ENCODE measurements around the gene ACE2. TPM values are rescaled to one million over a fixed set of nuclear protein-coding genes. Genes with fewer than 3 reads are reported as not detected.

The ACE2 gene
- total RNA-seq, 1 donor from 2014 or later, result not detected

- Mint-ChIP-seq H3K27me3 (ENCODE audit: low read depth) (no peaks in the 10 kb centered on the region), H3K4me1 (peaks cover 28% of the 10 kb centered on the region), H3K9me3 (no peaks in the 10 kb centered on the region), H3K4me3 (no peak overlapping the region), H3K27ac (ENCODE audit: unreplicated experiment) (no peak overlapping the region), H3K36me3 (ENCODE audit: low read depth) (no peaks in the 10 kb centered on the region)
- DNase-seq (ENCODE audit: low read depth, low spot score), result no peak
- peak; percentile 28 for TF ChIP-seq CTCF (conservative IDR thresholded peaks at IDR 0.05)
Observed at GRCh38 chrX:15566244-15566643, 34.5 kb downstream of the ACE2 start.

DNA sequence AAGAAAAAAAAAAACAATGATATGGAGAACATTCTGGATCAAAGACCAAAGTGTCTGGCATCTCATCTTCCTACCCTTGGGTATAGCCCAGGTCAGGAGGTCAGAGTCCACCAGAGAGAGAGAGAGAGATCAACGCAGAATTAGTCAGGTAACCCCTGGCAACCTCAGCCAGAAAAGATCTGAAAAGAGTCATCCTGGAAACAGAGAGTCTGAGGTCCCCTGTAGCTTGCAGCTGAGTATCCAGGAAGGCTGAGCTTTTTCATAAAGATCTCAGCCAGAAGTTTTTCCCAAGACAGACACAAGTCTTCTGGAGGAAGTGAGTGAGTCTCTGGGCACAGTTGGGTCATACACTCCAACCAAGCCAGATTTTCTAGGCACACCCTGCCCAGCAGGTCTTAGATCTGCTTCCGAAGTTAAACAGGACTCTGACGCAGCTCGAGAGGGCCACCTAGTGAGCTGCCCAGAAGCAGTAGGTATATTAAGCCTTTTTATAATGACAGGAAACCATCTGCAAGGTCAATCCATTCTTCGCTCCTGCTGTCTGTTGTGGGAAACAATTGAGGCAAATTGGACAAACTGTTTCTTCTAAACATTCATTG is 35.7 kb downstream of the ACE2 start:
- no peaks in the 10 kb centered on the region for H3K9me3 Mint-ChIP-seq
- H3K27me3 Mint-ChIP-seq (ENCODE audit: low read depth), result no peaks in the 10 kb centered on the region
- peak; percentile 78 for TF ChIP-seq CTCF (conservative IDR thresholded peaks at IDR 0.05)
- H3K4me1 Mint-ChIP-seq, result peaks cover 31% of the 10 kb centered on the region
- no peak overlapping the region for H3K4me3 Mint-ChIP-seq
- H3K36me3 Mint-ChIP-seq (ENCODE audit: low read depth), result no peaks in the 10 kb centered on the region
- peak overlapping the region; percentile 70 for H3K27ac Mint-ChIP-seq (ENCODE audit: unreplicated experiment)
- DNase-seq (ENCODE audit: low read depth, low spot score), result peak; percentile 28

DNA sequence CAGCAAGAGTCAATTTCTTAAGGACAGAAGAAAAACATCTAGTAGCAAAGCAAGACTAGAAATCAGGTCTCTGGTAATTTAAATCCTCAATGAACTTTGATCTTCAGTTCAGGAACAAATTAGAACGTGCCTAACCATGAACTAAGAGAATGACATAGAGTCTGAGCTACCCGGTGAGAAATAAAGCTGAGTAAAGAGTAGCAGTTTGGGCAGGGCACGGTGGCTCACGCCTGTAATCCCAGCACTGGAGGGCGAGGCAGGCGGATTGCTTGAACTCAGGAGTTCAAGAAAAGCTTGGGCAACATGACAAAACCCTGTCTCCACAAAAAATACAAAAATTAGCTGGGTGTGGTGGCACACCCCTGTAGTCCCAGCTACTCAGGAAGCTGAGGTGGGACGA is 37.7 kb downstream of the ACE2 start:
- Mint-ChIP-seq H3K36me3 (ENCODE audit: low read depth) (no peaks in the 10 kb centered on the region), H3K4me3 (no peak overlapping the region), H3K27me3 (ENCODE audit: low read depth) (no peaks in the 10 kb centered on the region), H3K9me3 (no peaks in the 10 kb centered on the region), H3K4me1 (peaks cover 31% of the 10 kb centered on the region), H3K27ac (ENCODE audit: unreplicated experiment) (no peak overlapping the region)
- TF ChIP-seq CTCF (conservative IDR thresholded peaks at IDR 0.05), result no peak
- DNase-seq (ENCODE audit: low read depth, low spot score), result no peak

DNA sequence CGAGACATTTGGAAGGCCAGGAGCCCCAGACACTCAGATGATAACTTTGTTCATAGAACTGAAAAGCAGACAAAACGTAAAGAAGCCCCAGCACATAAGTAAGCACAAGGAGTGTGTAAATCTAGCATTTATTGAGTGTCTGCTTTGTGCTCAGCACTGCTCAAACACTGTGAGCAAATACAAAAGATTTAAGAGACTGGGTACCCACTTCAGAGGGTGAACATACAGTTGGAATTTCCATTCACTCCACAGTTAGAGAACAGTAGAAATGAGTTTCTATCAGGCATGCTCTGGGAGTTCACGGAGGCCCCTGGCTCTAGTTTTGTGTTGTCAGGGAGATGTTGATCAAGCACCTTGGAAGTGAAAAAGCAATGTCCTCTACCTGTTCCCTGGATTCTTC is 39.8 kb downstream of the ACE2 start:
- peaks cover 19% of the 10 kb centered on the region for H3K4me1 Mint-ChIP-seq
- no peaks in the 10 kb centered on the region for H3K9me3 Mint-ChIP-seq
- no peaks in the 10 kb centered on the region for H3K36me3 Mint-ChIP-seq (ENCODE audit: low read depth)
- no peak overlapping the region for H3K27ac Mint-ChIP-seq (ENCODE audit: unreplicated experiment)
- H3K4me3 Mint-ChIP-seq, result no peak overlapping the region
- no peak for DNase-seq (ENCODE audit: low read depth, low spot score)
- TF ChIP-seq CTCF (conservative IDR thresholded peaks at IDR 0.05), result no peak
- H3K27me3 Mint-ChIP-seq (ENCODE audit: low read depth), result no peaks in the 10 kb centered on the region

- H3K9me3 Mint-ChIP-seq, result no peaks in the 10 kb centered on the region
- no peak overlapping the region for H3K4me3 Mint-ChIP-seq
- TF ChIP-seq CTCF (conservative IDR thresholded peaks at IDR 0.05), result no peak
- no peaks in the 10 kb centered on the region for H3K27me3 Mint-ChIP-seq (ENCODE audit: low read depth)
- DNase-seq (ENCODE audit: low read depth, low spot score), result no peak
- H3K27ac Mint-ChIP-seq (ENCODE audit: unreplicated experiment), result no peak overlapping the region
- no peaks in the 10 kb centered on the region for H3K36me3 Mint-ChIP-seq (ENCODE audit: low read depth)
- peaks cover 5% of the 10 kb centered on the region for H3K4me1 Mint-ChIP-seq
Observed at GRCh38 chrX:15559227-15559626, 41.5 kb downstream of the ACE2 start.

Data from neural crest cell (in vitro differentiated cells).